ENCODE results near the gene TSSC4.

The TSSC4 gene

GRCh38 chr11:2387266-2387987 is 13.1 kb upstream of the TSSC4 start:
- no peak for DNase-seq

- no peak for DNase-seq
These were observed 11.8 kb upstream of the TSSC4 start for GRCh38 chr11:2388431-2389376.

GRCh38 chr11:2389377-2390026 is 11.0 kb upstream of the TSSC4 start:
- no peak for DNase-seq

GRCh38 chr11:2390091-2390724 is 10.3 kb upstream of the TSSC4 start:
- no peak for DNase-seq

- DNase-seq: no peak
These were observed 9.8 kb upstream of the TSSC4 start for GRCh38 chr11:2390725-2391151.

GRCh38 chr11:2391181-2391975 is 9.2 kb upstream of the TSSC4 start:
- no peak for DNase-seq

GRCh38 chr11:2392241-2392959 is 8.2 kb upstream of the TSSC4 start:
- DNase-seq: no peak

- DNase-seq: no peak
These were observed 7.3 kb upstream of the TSSC4 start for GRCh38 chr11:2393111-2393868.

- no peak for DNase-seq
These were observed 6.4 kb upstream of the TSSC4 start for GRCh38 chr11:2393941-2394817.

GRCh38 chr11:2394818-2395105 is 5.8 kb upstream of the TSSC4 start:
- DNase-seq: no peak

GRCh38 chr11:2395211-2395730 is 5.3 kb upstream of the TSSC4 start:
- DNase-seq: no peak

- no peak for DNase-seq
These were observed 4.7 kb upstream of the TSSC4 start for GRCh38 chr11:2395856-2396255.

- no peak for DNase-seq
These were observed 4.1 kb upstream of the TSSC4 start for GRCh38 chr11:2396471-2396870.

GRCh38 chr11:2397005-2397404 is 3.5 kb upstream of the TSSC4 start:
- DNase-seq: no peak

GRCh38 chr11:2398664-2399355 is 1.7 kb upstream of the TSSC4 start:
- no peak for DNase-seq

GRCh38 chr11:2399488-2400068 is 972 bp upstream of the TSSC4 start:
- DNase-seq: no peak

- DNase-seq: no peak
These were observed 349 bp downstream of the TSSC4 start for GRCh38 chr11:2400762-2401435.

- no peak for DNase-seq
These were observed 960 bp downstream of the TSSC4 start for GRCh38 chr11:2401436-2401984.
